ENCODE results near the gene FHIT.

Gene FHIT

GRCh38 chr3:60826511-60826910, 424.7 kb downstream of the FHIT start:
- no peaks in the 10 kb centered on the region for H3K36me3 ChIP-seq (ENCODE audit: control insufficient read depth in 5 of 5, insufficient read depth in 5 of 5, low read length in 5 of 5)
- H3K27me3 ChIP-seq (ENCODE audit: control insufficient read depth in 5 of 5, insufficient read depth in 4 of 5, low read length in 5 of 5) = no peaks in the 10 kb centered on the region
- no peaks in the 10 kb centered on the region for H3K4me1 ChIP-seq (ENCODE audit: control insufficient read depth in 5 of 5, insufficient read depth in 5 of 5, low read length in 5 of 5)
- no peaks in the 10 kb centered on the region for H3K9me3 ChIP-seq (ENCODE audit: control insufficient read depth in 5 of 5, low read length in 5 of 5)
- H3K27ac ChIP-seq (ENCODE audit: low read depth, low read length) = no peak overlapping the region
- H3K4me3 ChIP-seq (ENCODE audit: low read depth in 1 of 5, low read length in 5 of 5) = no peak overlapping the region
- no peak overlapping the region for H3K9ac ChIP-seq (ENCODE audit: low read length in 5 of 5)

- H3K27me3 ChIP-seq (ENCODE audit: control insufficient read depth in 5 of 5, insufficient read depth in 4 of 5, low read length in 5 of 5) = no peaks in the 10 kb centered on the region
- peaks cover 0 to 2% (median 0%) of the 10 kb centered on the region in 5 donors for H3K9me3 ChIP-seq (ENCODE audit: control insufficient read depth in 5 of 5, low read length in 5 of 5)
- no peak overlapping the region for H3K27ac ChIP-seq (ENCODE audit: low read depth, low read length)
- no peak overlapping the region for H3K9ac ChIP-seq (ENCODE audit: low read length in 5 of 5)
- no peak overlapping the region for H3K4me3 ChIP-seq (ENCODE audit: low read depth in 1 of 5, low read length in 5 of 5)
- peaks cover 0 to 15% (median 3%) of the 10 kb centered on the region in 5 donors for H3K4me1 ChIP-seq (ENCODE audit: control insufficient read depth in 5 of 5, insufficient read depth in 5 of 5, low read length in 5 of 5)
- no peaks in the 10 kb centered on the region for H3K36me3 ChIP-seq (ENCODE audit: control insufficient read depth in 5 of 5, insufficient read depth in 5 of 5, low read length in 5 of 5)
Measured at GRCh38 chr3:60812502-60812901, 438.8 kb downstream of the FHIT start.

GRCh38 chr3:60810881-60811280, 440.4 kb downstream of the FHIT start:
- H3K27me3 ChIP-seq (ENCODE audit: control insufficient read depth in 5 of 5, insufficient read depth in 4 of 5, low read length in 5 of 5) = no peaks in the 10 kb centered on the region
- H3K4me1 ChIP-seq (ENCODE audit: control insufficient read depth in 5 of 5, insufficient read depth in 5 of 5, low read length in 5 of 5) = peaks cover 0 to 15% (median 3%) of the 10 kb centered on the region in 5 donors
- no peak overlapping the region for H3K27ac ChIP-seq (ENCODE audit: low read depth, low read length)
- H3K9me3 ChIP-seq (ENCODE audit: control insufficient read depth in 5 of 5, low read length in 5 of 5) = peaks cover 0 to under 1% (median 0%) of the 10 kb centered on the region in 5 donors
- H3K9ac ChIP-seq (ENCODE audit: low read length in 5 of 5) = no peak overlapping the region
- no peaks in the 10 kb centered on the region for H3K36me3 ChIP-seq (ENCODE audit: control insufficient read depth in 5 of 5, insufficient read depth in 5 of 5, low read length in 5 of 5)
- no peak overlapping the region for H3K4me3 ChIP-seq (ENCODE audit: low read depth in 1 of 5, low read length in 5 of 5)

- Histone ChIP-seq H3K27ac (ENCODE audit: low read depth, low read length) (no peak overlapping the region), H3K27me3 (ENCODE audit: control insufficient read depth in 5 of 5, insufficient read depth in 4 of 5, low read length in 5 of 5) (no peaks in the 10 kb centered on the region), H3K9ac (ENCODE audit: low read length in 5 of 5) (no peak overlapping the region), H3K4me1 (ENCODE audit: control insufficient read depth in 5 of 5, insufficient read depth in 5 of 5, low read length in 5 of 5) (peaks cover 0 to 15% (median 3%) of the 10 kb centered on the region in 5 donors), H3K4me3 (ENCODE audit: low read depth in 1 of 5, low read length in 5 of 5) (no peak overlapping the region), H3K36me3 (ENCODE audit: control insufficient read depth in 5 of 5, insufficient read depth in 5 of 5, low read length in 5 of 5) (no peaks in the 10 kb centered on the region), H3K9me3 (ENCODE audit: control insufficient read depth in 5 of 5, low read length in 5 of 5) (no peaks in the 10 kb centered on the region)
Measured at GRCh38 chr3:60809857-60810610, 441.2 kb downstream of the FHIT start.

- Histone ChIP-seq H3K27ac (ENCODE audit: low read depth, low read length) (no peak overlapping the region), H3K4me3 (ENCODE audit: low read depth in 1 of 5, low read length in 5 of 5) (no peak overlapping the region), H3K27me3 (ENCODE audit: control insufficient read depth in 5 of 5, insufficient read depth in 4 of 5, low read length in 5 of 5) (no peaks in the 10 kb centered on the region), H3K4me1 (ENCODE audit: control insufficient read depth in 5 of 5, insufficient read depth in 5 of 5, low read length in 5 of 5) (no peaks in the 10 kb centered on the region), H3K9me3 (ENCODE audit: control insufficient read depth in 5 of 5, low read length in 5 of 5) (no peaks in the 10 kb centered on the region), H3K9ac (ENCODE audit: low read length in 5 of 5) (no peak overlapping the region), H3K36me3 (ENCODE audit: control insufficient read depth in 5 of 5, insufficient read depth in 5 of 5, low read length in 5 of 5) (no peaks in the 10 kb centered on the region)
Measured at GRCh38 chr3:60803216-60804173, 447.8 kb downstream of the FHIT start.

- no peak overlapping the region for H3K4me3 ChIP-seq (ENCODE audit: low read depth in 1 of 5, low read length in 5 of 5)
- H3K4me1 ChIP-seq (ENCODE audit: control insufficient read depth in 5 of 5, insufficient read depth in 5 of 5, low read length in 5 of 5) = no peaks in the 10 kb centered on the region
- no peak overlapping the region for H3K27ac ChIP-seq (ENCODE audit: low read depth, low read length)
- no peak overlapping the region for H3K9ac ChIP-seq (ENCODE audit: low read length in 5 of 5)
- H3K9me3 ChIP-seq (ENCODE audit: control insufficient read depth in 5 of 5, low read length in 5 of 5) = no peaks in the 10 kb centered on the region
- H3K36me3 ChIP-seq (ENCODE audit: control insufficient read depth in 5 of 5, insufficient read depth in 5 of 5, low read length in 5 of 5) = no peaks in the 10 kb centered on the region
- H3K27me3 ChIP-seq (ENCODE audit: control insufficient read depth in 5 of 5, insufficient read depth in 4 of 5, low read length in 5 of 5) = no peaks in the 10 kb centered on the region
Measured at GRCh38 chr3:60801307-60801706, 449.9 kb downstream of the FHIT start.

GRCh38 chr3:60798456-60798855, 452.8 kb downstream of the FHIT start:
- no peaks in the 10 kb centered on the region for H3K27me3 ChIP-seq (ENCODE audit: control insufficient read depth in 5 of 5, insufficient read depth in 4 of 5, low read length in 5 of 5)
- no peak overlapping the region for H3K4me3 ChIP-seq (ENCODE audit: low read depth in 1 of 5, low read length in 5 of 5)
- no peaks in the 10 kb centered on the region for H3K4me1 ChIP-seq (ENCODE audit: control insufficient read depth in 5 of 5, insufficient read depth in 5 of 5, low read length in 5 of 5)
- H3K9me3 ChIP-seq (ENCODE audit: control insufficient read depth in 5 of 5, low read length in 5 of 5) = no peaks in the 10 kb centered on the region
- H3K27ac ChIP-seq (ENCODE audit: low read depth, low read length) = no peak overlapping the region
- no peaks in the 10 kb centered on the region for H3K36me3 ChIP-seq (ENCODE audit: control insufficient read depth in 5 of 5, insufficient read depth in 5 of 5, low read length in 5 of 5)
- H3K9ac ChIP-seq (ENCODE audit: low read length in 5 of 5) = no peak overlapping the region

- H3K4me1 ChIP-seq (ENCODE audit: control insufficient read depth in 5 of 5, insufficient read depth in 5 of 5, low read length in 5 of 5) = no peaks in the 10 kb centered on the region
- no peak overlapping the region for H3K27ac ChIP-seq (ENCODE audit: low read depth, low read length)
- H3K36me3 ChIP-seq (ENCODE audit: control insufficient read depth in 5 of 5, insufficient read depth in 5 of 5, low read length in 5 of 5) = no peaks in the 10 kb centered on the region
- no peaks in the 10 kb centered on the region for H3K9me3 ChIP-seq (ENCODE audit: control insufficient read depth in 5 of 5, low read length in 5 of 5)
- H3K27me3 ChIP-seq (ENCODE audit: control insufficient read depth in 5 of 5, insufficient read depth in 4 of 5, low read length in 5 of 5) = no peaks in the 10 kb centered on the region
- no peak overlapping the region for H3K9ac ChIP-seq (ENCODE audit: low read length in 5 of 5)
- H3K4me3 ChIP-seq (ENCODE audit: low read depth in 1 of 5, low read length in 5 of 5) = no peak overlapping the region
Measured at GRCh38 chr3:60792249-60792852, 458.9 kb downstream of the FHIT start.

- no peaks in the 10 kb centered on the region for H3K27me3 ChIP-seq (ENCODE audit: control insufficient read depth in 5 of 5, insufficient read depth in 4 of 5, low read length in 5 of 5)
Measured at GRCh38 chr3:60788185-60788584, 463.1 kb downstream of the FHIT start.

More at GRCh38 chr3:60788185-60788584, 463.1 kb downstream of the FHIT start:
- Histone ChIP-seq H3K9me3 (ENCODE audit: control insufficient read depth in 5 of 5, low read length in 5 of 5) (peaks cover 0 to 5% (median 0%) of the 10 kb centered on the region in 5 donors), H3K27ac (ENCODE audit: low read depth, low read length) (no peak overlapping the region), H3K36me3 (ENCODE audit: control insufficient read depth in 5 of 5, insufficient read depth in 5 of 5, low read length in 5 of 5) (no peaks in the 10 kb centered on the region), H3K4me1 (ENCODE audit: control insufficient read depth in 5 of 5, insufficient read depth in 5 of 5, low read length in 5 of 5) (peaks cover 0 to 8% (median 0%) of the 10 kb centered on the region in 5 donors), H3K4me3 (ENCODE audit: low read depth in 1 of 5, low read length in 5 of 5) (no peak overlapping the region), H3K9ac (ENCODE audit: low read length in 5 of 5) (no peak overlapping the region)
